Ectodermal cell (in vitro differentiated cells): ENCODE data around the gene ZNF3.

Experiments
- H3K27ac ChIP-seq: 2 replicates; pipeline ENCODE4 v1.7.0; 2013; ENCODE audit warnings: mild to moderate bottlenecking, low read depth, low read length; ENCODE audit not compliant: insufficient read depth, poor library complexity, severe bottlenecking
- H3K27me3 ChIP-seq: 2 replicates; pipeline ENCODE4 v1.7.0; 2013; ENCODE audit warnings: mild to moderate bottlenecking, low read length; ENCODE audit not compliant: insufficient read depth, control insufficient read depth, poor library complexity, severe bottlenecking
- H3K36me3 ChIP-seq: one replicate; pipeline ENCODE4 v1.7.0; 2013; ENCODE audit warnings: low read length; ENCODE audit not compliant: control insufficient read depth, insufficient read depth
- H3K4me1 ChIP-seq: one replicate; pipeline ENCODE4 v1.7.0; 2013; ENCODE audit warnings: low read length; ENCODE audit not compliant: control insufficient read depth, insufficient read depth
- H3K4me3 ChIP-seq: 2 replicates; pipeline ENCODE4 v1.7.0; 2013; ENCODE audit warnings: low read depth, low read length, control low read depth; ENCODE audit not compliant: insufficient read depth
- H3K9me3 ChIP-seq: 2 replicates; pipeline ENCODE4 v1.7.0; 2013; ENCODE audit warnings: mild to moderate bottlenecking, low read length, moderate library complexity; ENCODE audit not compliant: control insufficient read depth
- WGBS, 2 experiments: methylation state at CpG; one replicate each; pipeline ENCODE4 v1.1.7; 2013; ENCODE audit warnings: missing lambda C conversion rate in 2 of 2; 5-methylcytosine and 5-hydroxymethylcytosine counted together

ZNF3 gene

DNA sequence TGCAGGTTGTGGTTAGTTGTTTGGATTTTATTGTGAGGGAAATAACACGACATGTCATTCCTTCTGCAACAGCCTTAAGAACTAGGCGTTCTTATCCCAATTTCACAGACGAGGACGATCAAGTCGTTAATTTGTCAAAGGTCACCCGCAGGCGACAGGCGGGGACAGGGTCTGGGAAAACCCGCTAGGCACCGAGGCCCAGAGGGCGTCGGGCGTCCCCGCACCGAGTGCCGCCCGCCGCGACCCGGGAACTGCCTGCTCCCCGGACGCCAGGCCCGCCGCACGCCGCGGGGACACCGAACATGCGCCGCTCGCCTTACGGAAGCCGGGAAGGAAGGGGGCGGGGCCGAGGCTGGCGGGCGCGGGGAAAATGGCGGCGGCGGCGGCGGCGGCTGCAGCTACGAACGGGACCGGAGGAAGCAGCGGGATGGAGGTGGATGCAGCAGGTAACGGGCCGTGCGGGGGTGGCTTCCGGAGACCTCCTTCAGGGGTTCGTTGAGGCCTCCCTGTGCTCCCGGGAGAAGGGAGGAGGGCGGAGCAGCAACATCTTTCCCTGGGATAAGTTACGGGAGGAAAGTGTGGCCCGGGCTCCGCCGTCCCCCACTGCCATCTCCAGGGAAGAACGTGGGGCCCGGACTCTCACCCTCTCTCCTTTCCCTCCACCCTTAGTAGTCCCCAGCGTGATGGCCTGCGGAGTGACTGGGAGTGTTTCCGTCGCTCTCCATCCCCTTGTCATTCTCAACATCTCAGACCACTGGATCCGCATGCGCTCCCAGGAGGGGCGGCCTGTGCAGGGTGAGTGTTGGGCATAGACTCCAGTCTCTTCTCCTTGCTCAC lies 7.3 kb upstream of the ZNF3 start, which contains the start of gene COPS6:
Gene COPS6, plus strand, starts transcription at position 349 of the 837 bp plus-strand sequence. Its CDS starts 22 bp downstream, at position 371.
- peak within 1 kb of the TSS; percentile 61 for H3K27ac ChIP-seq
- H3K4me3 ChIP-seq, result peak within 1 kb of the TSS; percentile 81
- H3K4me1 ChIP-seq, result peaks cover 5% of the 10 kb centered on the region
- H3K9me3 ChIP-seq, result no peaks in the 10 kb centered on the region
- WGBS, 2 experiments, result 1% methylated on average over 68 of the region's 68 CpGs
- H3K27me3 ChIP-seq, result no peaks in the 10 kb centered on the region
- peaks cover 23% of the 10 kb centered on the region for H3K36me3 ChIP-seq

DNA sequence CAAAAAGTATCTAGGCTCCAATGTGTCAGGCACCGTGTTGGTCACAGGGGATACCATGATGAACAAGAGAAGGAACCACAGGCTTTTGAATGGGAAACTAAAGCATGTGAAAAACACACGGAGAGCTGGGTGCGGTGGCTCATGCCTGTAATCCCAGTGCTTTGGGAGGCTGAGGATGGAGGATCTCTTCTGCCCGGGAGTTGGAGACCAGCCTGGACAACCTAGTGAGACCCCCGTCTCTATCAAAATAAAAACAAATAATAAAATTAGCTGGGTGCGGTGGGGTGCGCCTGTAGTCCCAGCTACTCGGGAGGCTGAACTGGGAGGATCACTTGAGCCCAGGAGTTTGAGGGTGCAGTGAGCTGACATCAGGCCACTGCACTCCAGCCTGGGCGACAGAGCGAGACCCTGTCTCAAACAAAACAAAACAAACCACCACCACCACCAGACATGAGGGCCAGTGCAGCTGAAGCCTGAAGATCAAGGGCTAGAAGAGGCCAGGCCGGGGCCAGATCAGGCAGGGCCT lies 6.6 kb upstream of the ZNF3 start:
- Histone ChIP-seq H3K36me3 (peaks cover 16% of the 10 kb centered on the region), H3K27me3 (no peaks in the 10 kb centered on the region), H3K9me3 (no peaks in the 10 kb centered on the region), H3K4me1 (peaks cover 5% of the 10 kb centered on the region), H3K27ac (peak overlapping the region; percentile 61), H3K4me3 (peak overlapping the region; percentile 81)
- WGBS, 2 experiments, result 90 to 91% methylated on average over 11 of the region's 11 CpGs

DNA sequence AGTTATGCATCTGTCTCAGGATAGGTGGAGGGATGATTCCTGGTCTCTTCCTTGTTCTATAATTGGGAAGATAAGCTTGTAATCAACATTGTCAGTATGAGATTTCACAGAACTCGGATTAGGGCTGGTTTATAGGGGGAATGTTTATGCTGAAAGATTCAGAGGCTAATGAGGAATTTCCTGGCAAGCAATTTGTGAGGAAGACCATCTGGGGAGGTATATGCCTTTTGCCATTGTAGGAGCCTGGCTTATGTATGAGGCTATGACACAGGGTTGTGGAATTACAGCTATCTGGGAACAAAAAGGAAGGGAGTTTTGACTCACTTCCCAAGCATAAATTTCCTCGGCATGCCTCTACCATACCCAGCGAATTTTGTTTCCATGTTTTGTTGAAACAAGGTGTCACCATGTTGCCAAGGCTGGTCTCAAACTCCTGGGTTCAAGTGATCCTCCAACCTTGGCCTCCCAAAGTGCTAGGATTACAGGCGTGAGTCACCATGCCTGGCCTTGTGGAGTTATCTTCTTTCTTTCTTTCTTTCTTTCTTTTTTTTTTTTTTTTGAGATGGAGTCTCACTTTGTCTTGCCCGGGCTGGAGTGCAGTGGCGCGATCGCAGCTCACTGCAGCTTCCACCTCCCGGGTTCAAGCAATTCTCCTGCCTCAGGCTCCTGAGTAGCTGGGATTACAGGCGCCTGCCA lies 5.7 kb upstream of the ZNF3 start:
- 85 to 86% methylated on average over 10 of the region's 10 CpGs for WGBS, 2 experiments
- no peak overlapping the region for H3K27ac ChIP-seq

GRCh38 chr7:100085515-100085914 lies 4.0 kb upstream of the ZNF3 start:
- Histone ChIP-seq H3K9me3 (no peaks in the 10 kb centered on the region), H3K4me3 (no peak overlapping the region), H3K36me3 (no peaks in the 10 kb centered on the region), H3K27me3 (no peaks in the 10 kb centered on the region), H3K4me1 (peaks cover 11% of the 10 kb centered on the region), H3K27ac (no peak overlapping the region)
- 89 to 90% methylated on average over 3 of the region's 3 CpGs for WGBS, 2 experiments

More for the DNA sequence above, 5.7 kb upstream of the ZNF3 start:
- H3K4me1 ChIP-seq, result peaks cover 11% of the 10 kb centered on the region
- no peaks in the 10 kb centered on the region for H3K27me3 ChIP-seq
- no peaks in the 10 kb centered on the region for H3K9me3 ChIP-seq
- H3K4me3 ChIP-seq, result no peak overlapping the region
- H3K36me3 ChIP-seq, result peaks cover 8% of the 10 kb centered on the region

- WGBS, 2 experiments, result 84 to 88% methylated on average over 4 of the region's 4 CpGs
- Histone ChIP-seq H3K9me3 (no peaks in the 10 kb centered on the region), H3K27me3 (no peaks in the 10 kb centered on the region), H3K27ac (peak overlapping the region; percentile 71), H3K4me3 (no peak overlapping the region), H3K4me1 (peaks cover 12% of the 10 kb centered on the region), H3K36me3 (peaks cover 17% of the 10 kb centered on the region)
Observed at GRCh38 chr7:100082978-100083377, 1.5 kb upstream of the ZNF3 start.

DNA sequence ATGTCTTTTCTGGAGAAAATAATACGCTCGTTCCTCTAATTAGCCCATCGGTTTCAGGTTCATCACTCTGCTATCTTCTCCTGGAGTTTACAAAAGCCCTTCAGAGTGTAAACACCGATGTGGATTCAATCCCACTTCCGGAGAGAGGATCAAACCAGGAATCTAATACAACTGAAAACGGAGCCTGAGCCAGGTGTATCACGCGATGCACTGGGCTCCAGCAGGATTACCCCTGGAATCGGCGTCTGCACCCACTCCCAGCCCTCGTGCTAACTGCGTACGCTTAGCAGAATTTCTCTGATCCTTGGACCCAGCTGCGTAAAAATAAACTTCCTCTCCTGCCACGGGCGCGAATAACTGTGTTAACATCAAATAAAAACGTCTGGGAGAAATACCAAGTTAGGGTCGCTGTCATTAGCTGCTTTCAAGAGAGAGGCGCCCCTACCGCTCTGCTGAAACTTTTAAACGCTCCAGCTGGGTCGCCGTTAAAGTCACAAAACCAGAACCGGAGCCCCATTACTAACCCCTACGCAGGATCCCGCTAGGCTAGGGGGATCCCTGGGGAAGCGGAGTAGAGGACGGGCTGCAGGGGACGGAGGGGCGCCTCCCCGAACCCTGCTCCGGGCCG lies 502 bp downstream of the ZNF3 start:
- WGBS, 2 experiments, result 1 to 2% methylated on average over 34 of the region's 34 CpGs
- H3K4me3 ChIP-seq, result peak overlapping the region; percentile 97
- peak overlapping the region; percentile 81 for H3K27ac ChIP-seq
- peaks cover 37% of the 10 kb centered on the region for H3K36me3 ChIP-seq
- no peaks in the 10 kb centered on the region for H3K9me3 ChIP-seq
- H3K4me1 ChIP-seq, result peaks cover 12% of the 10 kb centered on the region
- H3K27me3 ChIP-seq, result no peaks in the 10 kb centered on the region

DNA sequence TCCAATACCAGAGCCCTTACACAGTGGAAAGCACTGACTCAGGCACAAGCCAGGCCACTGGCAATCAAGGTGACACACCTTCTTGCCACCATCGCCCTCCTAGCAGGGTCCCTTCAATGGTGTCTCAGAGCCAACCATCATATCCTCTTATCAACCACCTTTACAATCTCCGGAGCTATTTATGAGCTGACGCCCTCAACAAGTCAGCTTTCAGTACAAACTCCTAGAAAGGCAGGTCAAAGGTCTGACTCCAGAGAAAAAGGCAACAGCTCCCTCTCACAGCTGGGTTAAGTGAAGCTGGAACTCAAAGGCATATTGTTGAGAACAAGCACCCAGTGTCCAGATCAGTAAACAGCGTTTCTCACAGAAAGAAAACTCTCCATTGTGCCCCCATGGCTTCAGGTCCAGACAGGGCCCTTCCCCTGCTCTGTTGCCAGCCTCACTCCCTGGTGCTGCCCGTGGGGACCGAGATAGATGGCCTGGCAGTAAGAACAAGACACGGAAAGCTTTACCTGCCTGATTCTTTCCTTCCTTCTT lies 2.4 kb downstream of the ZNF3 start:
- H3K4me3 ChIP-seq, result no peak overlapping the region
- no peaks in the 10 kb centered on the region for H3K27me3 ChIP-seq
- 95 to 96% methylated on average over 7 of the region's 7 CpGs for WGBS, 2 experiments
- H3K36me3 ChIP-seq, result peaks cover 56% of the 10 kb centered on the region
- H3K4me1 ChIP-seq, result peaks cover 12% of the 10 kb centered on the region
- no peaks in the 10 kb centered on the region for H3K9me3 ChIP-seq
- no peak overlapping the region for H3K27ac ChIP-seq

GRCh38 chr7:100077205-100077604 lies 4.3 kb downstream of the ZNF3 start:
- no peak overlapping the region for H3K27ac ChIP-seq
- H3K4me1 ChIP-seq, result peaks cover 6% of the 10 kb centered on the region
- H3K36me3 ChIP-seq, result peaks cover 75% of the 10 kb centered on the region
- no peaks in the 10 kb centered on the region for H3K9me3 ChIP-seq
- no peak overlapping the region for H3K4me3 ChIP-seq
- no peaks in the 10 kb centered on the region for H3K27me3 ChIP-seq
- WGBS, 2 experiments, result 81 to 85% methylated on average over 4 of the region's 4 CpGs

DNA sequence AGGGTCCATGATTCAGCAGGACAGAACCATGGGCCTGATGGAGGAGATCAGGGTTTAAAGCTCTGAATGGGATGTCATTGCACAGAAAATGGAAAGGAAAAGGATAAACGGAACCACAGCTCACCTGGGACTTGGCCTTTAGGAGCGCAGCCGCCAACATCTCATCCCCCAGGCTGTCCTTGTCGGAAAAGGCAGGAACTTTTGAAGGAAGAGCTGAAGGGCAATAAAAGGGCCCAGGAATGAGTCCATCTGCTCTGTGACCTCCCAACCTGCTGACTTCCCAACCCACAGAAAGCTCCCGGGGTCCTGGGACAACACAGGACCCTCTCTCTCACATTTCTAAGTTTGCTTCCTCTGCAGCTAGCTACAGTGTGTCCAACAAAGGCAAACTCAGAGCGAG lies 6.1 kb downstream of the ZNF3 start:
- peaks cover 93% of the 10 kb centered on the region for H3K36me3 ChIP-seq
- H3K4me3 ChIP-seq, result no peak overlapping the region
- H3K9me3 ChIP-seq, result peaks cover 8% of the 10 kb centered on the region
- no peaks in the 10 kb centered on the region for H3K27me3 ChIP-seq
- 95% methylated on average over 6 of the region's 6 CpGs for WGBS, 2 experiments
- peaks cover 6% of the 10 kb centered on the region for H3K4me1 ChIP-seq
- no peak overlapping the region for H3K27ac ChIP-seq
